Sigmoid colon (tissue), 4 donors: ENCODE results near the gene DNAJC15.

Source experiments
- POLR2AphosphoS5 ChIP-seq, 4 donors: sonication (generic); formaldehyde crosslinking; IDR thresholded peaks; one replicate each; pipeline ENCODE4 v1.6.1; 2017; ENCODE audit warnings: antibody characterized with exemption in 4 of 4
- TF ChIP-seq, protein P1 (sequence below), 4 experiments: fragments of 450-650 bp in 3 of 4; fragments of 200-600 bp in 1 of 4; IDR thresholded peaks; one replicate each; pipeline ENCODE4 v1.5.1; 2016 to 2019; ENCODE audit warnings: antibody characterized with exemption in 4 of 4, mild to moderate bottlenecking in 3 of 4, moderate library complexity in 2 of 4

DNA sequence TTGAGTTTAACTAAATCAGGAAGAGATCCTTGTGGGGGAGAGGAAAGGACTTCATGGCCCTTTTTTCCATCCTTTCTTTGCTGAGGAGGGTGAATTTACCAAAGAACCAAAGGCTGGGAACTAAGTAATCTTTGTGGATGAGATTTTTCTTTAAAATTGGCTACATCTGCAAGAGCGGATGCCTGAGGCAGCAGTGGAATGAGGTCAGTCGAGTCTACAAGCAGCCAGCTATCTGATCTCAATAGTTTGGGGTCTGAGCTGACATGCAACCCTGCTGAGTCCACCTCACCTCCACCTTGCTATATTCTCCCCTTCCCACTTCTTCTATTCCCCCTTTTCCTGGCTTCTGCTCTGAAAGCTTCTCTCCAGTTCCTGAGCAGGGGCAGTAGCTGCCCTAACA lies 3.6 kb upstream of the DNAJC15 start:
- TF ChIP-seq, protein P1, sequence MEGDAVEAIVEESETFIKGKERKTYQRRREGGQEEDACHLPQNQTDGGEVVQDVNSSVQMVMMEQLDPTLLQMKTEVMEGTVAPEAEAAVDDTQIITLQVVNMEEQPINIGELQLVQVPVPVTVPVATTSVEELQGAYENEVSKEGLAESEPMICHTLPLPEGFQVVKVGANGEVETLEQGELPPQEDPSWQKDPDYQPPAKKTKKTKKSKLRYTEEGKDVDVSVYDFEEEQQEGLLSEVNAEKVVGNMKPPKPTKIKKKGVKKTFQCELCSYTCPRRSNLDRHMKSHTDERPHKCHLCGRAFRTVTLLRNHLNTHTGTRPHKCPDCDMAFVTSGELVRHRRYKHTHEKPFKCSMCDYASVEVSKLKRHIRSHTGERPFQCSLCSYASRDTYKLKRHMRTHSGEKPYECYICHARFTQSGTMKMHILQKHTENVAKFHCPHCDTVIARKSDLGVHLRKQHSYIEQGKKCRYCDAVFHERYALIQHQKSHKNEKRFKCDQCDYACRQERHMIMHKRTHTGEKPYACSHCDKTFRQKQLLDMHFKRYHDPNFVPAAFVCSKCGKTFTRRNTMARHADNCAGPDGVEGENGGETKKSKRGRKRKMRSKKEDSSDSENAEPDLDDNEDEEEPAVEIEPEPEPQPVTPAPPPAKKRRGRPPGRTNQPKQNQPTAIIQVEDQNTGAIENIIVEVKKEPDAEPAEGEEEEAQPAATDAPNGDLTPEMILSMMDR (IDR thresholded peaks at IDR 0.05), result no peak
- TF ChIP-seq POLR2AphosphoS5 (IDR thresholded peaks at IDR 0.05), result no peak
